GM19468 (cell line): ENCODE data around the gene DOCK3.

Source experiments
- ATAC-seq: cut with Tn5 transposase; IDR thresholded peaks from one replicate; pipeline ENCODE4 v1.9.1; 2021; ENCODE audit warnings: mild to moderate bottlenecking, moderate library complexity, moderate number of reproducible peaks; ENCODE audit not compliant: unreplicated experiment; ENCODE audit errors: extremely low read depth

DOCK3 gene, protein sequence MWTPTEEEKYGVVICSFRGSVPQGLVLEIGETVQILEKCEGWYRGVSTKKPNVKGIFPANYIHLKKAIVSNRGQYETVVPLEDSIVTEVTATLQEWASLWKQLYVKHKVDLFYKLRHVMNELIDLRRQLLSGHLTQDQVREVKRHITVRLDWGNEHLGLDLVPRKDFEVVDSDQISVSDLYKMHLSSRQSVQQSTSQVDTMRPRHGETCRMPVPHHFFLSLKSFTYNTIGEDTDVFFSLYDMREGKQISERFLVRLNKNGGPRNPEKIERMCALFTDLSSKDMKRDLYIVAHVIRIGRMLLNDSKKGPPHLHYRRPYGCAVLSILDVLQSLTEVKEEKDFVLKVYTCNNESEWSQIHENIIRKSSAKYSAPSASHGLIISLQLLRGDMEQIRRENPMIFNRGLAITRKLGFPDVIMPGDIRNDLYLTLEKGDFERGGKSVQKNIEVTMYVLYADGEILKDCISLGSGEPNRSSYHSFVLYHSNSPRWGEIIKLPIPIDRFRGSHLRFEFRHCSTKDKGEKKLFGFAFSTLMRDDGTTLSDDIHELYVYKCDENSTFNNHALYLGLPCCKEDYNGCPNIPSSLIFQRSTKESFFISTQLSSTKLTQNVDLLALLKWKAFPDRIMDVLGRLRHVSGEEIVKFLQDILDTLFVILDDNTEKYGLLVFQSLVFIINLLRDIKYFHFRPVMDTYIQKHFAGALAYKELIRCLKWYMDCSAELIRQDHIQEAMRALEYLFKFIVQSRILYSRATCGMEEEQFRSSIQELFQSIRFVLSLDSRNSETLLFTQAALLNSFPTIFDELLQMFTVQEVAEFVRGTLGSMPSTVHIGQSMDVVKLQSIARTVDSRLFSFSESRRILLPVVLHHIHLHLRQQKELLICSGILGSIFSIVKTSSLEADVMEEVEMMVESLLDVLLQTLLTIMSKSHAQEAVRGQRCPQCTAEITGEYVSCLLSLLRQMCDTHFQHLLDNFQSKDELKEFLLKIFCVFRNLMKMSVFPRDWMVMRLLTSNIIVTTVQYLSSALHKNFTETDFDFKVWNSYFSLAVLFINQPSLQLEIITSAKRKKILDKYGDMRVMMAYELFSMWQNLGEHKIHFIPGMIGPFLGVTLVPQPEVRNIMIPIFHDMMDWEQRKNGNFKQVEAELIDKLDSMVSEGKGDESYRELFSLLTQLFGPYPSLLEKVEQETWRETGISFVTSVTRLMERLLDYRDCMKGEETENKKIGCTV (N-terminal part only)

DNA sequence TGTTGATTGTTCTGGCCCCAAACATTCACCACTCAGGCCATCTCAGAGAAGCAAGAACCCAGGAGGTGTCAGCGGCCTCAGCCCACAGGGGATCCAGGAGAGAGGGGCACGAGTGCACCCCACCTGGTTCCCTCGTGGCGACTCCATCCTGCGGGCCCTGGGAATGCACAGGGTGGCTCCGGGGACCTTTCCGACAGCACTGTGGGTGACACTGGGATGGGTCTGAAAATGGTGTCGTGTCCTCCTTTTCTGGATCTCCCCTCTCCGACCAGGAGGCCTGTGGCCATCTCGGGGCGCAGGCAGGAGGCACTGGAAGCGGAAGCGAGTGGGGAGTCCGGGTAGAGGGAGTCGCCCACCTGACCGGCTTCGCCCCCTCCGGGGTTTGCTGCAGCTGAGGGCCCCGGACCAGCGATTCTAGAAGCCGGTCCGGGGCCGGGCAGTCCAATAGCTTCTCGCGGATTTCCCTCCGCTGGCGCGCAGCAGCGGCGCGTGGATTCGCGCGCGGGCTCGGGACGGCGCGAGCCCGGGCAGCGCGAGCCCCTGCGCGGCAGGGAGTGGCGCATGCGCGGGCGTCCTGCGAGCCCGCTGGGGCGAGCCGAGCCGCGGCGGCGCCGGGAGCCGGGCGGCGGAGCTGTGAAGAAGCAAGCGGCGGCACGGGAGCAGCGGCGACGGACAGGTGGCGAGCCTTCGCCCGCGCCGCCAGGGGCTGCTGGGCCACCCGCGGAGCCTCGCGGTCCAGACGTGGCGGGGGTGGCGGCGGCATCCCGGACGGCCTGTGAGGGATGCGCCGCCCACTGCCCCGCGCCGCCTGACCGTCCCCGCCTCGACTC lies at the start of gene DOCK3:
TSS of gene DOCK3 (plus strand) at position 579 of the 830 bp plus-strand sequence. CDS start 337 bp downstream, outside the sequence.
- ATAC-seq: no peak

DNA sequence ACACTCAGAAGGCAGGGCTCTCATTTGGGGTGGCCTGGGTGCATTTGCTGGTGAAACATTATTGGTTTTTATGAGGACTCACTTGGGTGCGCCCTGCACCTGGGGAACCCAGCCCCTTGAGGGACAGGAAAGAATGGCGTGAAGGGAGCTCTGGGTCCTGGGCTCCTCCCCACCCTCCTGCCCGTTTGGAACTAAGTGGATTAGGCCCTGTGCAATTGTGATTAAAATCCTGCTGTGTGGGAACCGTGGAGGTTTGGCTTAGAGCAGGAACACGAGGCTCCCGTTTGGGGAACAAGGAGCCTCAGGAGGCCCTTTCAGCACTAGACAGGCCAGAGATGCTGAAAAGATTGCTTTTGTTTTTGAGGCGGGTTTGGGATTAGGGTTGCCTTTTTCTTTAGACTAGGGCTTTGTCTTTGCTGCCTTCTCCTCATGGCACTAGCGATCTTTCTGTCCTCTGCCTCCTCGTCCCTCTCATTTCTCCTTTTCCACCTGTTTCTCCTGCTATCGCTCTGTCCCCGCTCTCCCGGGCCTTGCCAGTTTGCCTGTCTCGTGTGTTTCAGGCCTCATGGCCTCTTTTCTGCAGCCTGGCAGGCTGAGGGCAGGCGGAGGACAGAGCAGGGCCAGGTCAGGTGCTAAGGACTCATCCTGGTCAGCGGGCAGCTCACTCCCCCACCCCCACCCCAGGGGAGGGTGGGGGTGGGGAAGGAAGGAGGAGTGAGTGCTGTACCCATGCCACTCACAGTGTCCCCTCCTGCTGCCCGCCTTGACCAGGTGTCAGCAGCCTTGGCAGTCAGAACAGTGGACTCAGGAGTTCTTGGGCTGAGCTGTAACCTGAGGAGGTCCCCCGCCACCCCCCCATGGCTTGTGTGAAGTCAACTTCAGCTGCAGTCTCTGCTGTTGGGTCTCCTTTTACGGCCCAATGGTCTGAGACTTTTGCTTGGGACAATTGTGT lies 49.2 kb upstream of the DOCK3 start:
- ATAC-seq: no peak

DNA sequence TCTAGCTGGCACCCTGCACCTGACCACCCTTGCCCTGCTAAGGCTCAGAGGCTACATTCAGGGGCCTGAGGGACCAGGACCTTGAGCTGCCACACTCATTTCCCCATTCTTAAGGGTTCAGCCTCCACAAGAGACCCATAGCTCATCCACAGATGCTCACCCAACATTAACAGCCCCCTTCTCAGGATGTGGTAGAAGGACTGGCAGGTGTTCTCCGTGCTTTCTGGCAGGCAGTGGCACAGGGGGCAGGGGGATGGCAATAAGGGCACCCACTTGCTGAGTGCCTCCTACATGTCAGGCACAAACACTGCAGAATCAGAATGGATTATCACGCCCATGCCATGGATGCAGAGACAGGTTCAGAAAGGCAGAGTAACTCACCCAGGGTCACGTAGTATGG lies 48.3 kb upstream of the DOCK3 start:
- ATAC-seq: no peak

DNA sequence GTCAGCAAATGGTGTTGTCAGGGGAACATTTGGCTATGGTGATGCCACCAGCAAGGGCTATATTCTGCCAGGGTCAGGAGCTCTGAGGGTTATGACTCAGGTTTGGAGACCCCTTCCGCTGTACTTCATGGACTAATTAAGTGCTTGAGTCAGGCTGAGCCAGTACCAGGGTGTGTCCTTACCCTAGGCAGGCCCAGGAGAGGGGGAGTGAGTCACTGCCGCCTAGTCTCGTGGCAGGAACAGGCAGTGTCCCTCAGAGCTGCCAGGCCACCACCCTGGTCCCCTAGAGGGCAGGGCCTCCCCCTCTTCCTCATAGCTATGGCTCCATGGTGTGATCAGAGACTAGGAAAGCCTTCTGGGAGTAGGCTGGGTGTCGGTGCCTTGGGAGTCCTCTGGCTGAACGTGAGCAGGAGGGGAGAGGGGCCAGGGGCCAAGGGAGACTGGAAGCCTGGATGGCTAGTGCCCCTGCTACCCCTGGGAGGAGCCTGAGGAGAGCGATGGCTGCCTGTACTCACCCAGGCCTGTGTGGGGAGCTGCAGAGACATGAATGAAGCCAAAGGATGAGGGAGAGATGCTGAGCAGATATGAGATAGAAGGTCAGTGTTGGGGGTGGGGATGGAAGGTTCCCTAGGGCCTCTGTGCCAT lies 47.2 kb upstream of the DOCK3 start:
- no peak for ATAC-seq

DNA sequence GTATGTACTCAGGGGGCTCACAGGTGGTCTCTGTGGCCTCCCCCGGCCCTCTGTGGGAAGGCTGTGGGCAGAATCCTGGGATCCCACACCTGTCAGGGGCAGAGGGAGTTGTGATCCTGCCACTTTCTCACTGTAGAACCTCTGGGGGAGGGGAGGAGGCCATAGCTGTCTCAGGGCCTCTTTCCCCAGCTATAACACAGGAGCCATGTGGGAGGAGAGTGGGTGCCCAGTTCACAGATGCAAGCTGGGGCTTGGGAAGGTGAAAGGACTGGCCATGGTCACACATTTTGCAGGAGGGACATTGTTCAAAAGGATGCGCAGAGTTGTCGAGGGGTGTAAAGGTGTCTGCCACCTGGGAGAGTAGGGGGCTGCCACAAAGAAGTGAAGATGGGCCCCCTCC lies 46.1 kb upstream of the DOCK3 start:
- no peak for ATAC-seq

DNA sequence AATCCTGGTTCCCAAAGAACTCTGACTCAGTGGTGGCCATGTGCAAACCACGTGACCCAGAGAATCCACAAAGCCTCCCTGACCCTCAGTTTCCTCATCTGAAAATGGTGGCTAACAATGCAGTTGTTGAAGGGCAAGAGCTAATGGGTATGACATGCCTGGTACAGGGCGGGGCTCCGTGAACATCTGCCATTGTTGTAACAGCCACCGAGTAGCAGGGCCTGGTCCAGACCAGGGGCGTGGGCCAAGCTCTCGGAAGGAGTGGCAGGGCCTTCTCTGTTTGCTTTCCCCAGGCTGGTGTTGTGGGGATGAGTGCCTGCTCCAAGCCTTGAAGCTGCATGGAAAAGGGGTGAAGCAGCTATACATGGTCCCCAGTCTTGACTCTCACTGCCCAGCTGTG lies 44.3 kb upstream of the DOCK3 start:
- no peak for ATAC-seq

DNA sequence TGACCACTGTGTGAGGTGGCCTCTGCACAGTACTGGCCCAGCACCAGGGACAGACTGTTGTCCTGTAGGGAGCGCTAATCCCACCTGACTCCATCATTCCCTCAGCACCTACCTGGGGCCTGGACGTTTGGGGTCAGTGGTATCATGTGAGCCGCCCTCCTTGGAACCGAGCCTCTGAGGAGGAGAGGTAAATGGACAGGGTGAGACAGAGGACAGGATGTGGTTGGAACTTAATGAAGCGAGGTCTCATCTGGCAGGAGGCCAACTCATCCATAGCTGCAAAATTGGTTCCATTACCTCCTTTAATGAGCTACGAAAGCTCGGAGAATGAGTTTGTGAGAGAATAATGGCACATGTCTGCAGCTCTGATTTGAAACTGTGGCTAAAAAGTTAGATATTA lies 43.9 kb upstream of the DOCK3 start:
- no peak for ATAC-seq

DNA sequence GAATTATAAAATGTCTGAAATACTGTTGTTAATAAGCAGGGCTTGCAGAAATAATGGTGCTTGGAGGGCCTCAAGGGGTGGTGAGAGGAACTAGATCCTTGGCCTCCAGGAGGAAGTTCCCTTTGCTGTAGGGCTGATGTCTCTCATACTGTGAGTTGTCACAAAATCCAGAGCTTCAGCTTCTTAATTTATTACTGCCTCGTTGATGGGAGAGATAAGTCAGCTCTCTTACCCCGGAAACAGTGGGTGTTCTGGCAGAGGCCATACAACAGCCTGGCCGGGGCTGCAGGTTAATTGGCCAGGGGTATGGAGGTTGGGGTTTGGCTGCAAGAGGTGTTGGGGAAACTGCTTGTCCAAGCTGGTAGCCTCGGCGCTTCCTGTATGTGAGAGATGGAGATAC lies 42.3 kb upstream of the DOCK3 start:
- no peak for ATAC-seq

DNA sequence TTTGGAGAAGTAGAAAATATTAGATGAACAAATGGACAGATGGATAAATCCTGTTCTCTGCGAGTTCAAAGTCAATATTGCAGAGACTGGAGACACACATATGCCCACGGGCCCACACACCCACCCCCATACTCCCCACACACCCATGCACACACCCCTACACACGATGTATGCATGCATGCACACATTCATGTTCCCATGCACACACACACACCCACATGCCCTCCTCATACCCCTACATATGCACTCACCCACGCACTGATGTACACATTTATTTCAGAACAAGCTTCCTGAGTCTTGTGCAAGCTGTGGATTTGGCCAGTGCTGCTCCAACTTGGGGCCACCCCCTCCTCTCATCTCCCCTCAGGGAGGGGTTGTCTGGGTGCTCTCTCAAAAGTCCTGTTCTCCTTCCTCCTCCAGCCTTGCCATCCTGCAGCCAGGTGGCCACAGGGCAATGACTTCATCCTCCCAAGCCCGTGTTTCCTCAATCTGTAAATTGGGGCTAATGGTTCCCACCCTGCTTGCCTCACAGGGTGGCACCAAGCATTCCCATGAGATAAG lies 41.4 kb upstream of the DOCK3 start:
- ATAC-seq: no peak

DNA sequence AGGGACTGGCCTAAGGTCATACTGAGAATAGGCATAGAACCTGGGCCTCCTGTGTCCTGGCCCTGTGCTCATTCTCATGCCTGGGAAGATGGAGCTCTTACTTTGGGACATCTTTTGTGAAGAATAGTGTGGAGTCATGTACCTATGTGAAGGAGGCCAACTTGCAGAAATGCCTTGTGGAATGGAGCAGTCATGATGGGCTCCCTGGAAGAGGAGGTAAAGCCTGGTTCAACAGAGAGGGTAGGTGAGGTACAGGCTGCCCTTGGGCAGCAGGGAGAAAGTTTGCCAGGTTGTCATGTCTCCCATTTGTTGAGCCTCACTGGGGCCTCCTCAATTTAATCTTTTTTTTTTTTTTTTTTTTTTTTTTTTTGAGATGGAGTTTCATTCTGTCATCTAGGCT lies 39.7 kb upstream of the DOCK3 start:
- no peak for ATAC-seq

DNA sequence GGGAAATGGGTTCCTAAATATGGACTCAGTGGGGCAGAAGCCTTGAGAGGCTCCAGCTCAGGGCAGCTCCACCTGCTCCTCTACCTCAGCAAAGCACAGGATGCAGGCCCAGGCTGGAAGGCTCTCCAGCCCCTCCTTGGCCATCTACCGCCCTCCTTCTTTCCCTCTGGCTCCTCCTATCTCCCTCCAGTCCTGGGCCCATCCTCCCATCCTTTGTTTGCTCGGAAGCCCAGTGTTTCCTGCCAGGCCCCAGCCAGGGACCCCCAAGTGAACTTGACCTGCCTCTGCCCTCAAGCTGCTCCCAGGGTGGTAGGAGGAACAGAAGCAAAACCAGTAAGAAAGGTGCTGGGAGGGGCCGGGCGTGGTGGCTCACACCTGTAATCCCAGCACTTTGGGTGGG lies 37.7 kb upstream of the DOCK3 start:
- no peak for ATAC-seq

DNA sequence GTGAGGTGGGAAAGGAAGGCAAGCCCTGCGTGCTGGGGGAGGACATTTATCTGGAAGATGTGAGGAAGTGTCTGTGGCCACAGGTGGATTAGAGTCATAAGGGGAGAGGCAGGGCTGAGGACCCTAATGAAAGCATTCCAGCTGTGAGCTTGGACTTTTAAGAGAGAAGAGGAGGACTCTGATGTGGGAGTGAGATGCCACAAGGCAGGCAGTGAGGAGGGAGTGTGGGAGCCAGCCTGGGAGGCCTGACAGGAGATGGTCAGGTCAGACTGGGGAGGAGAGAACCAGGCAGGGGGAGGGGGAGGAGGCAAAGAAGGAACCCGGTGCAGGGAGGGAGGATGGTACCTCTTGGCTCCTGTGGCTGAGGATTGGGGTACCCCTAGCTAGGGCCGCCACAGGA lies 36.8 kb upstream of the DOCK3 start:
- ATAC-seq: no peak

DNA sequence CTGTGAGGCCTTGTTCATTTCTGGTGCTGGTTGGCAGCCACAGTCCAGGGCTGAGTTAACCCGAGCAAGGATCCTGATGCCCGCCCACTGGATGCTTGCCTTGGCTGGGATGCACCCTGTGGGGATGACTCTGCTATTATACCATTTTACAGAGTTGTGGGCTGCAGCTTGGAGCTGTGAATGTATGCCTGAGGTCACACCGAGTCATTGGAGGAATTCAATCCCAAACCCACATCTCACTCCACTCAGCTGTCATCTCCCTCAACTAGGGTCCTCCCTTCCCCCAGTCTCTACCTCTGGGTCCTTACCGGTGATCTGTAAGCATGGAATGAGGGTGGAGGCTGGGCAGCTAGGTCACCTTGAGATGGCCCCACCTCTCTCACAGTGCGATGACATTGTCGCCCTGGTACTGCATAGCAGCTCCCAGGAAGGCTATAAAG lies 35.7 kb upstream of the DOCK3 start:
- no peak for ATAC-seq

DNA sequence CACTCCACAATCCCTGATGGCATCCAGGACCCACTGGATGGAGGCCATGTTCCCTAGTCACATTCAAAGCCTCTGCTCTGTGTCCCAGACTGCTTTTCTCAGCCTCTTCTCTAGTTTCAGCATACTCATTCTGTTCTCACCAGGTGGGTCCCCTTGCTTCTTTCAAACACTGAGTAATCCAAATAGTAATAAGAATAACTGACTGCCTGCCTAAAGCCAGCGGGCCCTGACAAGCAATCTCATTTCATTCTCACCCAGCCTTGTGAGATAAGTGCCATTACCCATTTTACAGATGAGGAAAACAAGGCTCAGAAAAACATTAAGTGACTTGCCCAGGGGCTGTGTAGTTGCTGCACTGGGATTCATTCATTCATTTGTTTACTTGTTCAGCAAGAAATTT lies 32.3 kb upstream of the DOCK3 start:
- ATAC-seq: no peak

DNA sequence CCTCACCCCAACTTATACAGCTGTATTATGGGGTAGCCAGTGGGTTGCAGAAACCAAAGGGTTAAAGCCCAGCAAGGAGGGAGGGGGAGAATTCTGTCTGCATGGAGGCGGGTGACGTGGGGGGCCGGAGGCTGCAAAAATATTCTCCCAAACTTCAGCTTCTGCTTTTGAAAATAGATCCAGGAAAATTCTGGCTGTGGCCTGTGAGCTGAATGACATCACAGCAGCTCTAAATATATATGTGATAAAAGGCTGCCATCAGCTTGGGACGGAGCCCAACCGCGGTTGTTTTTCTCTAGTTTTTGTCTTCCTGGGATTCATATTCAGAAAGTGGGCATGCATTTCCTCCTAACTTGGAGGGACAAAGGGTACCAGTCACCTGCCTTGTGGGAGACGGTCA lies 30.2 kb upstream of the DOCK3 start:
- ATAC-seq: no peak

DNA sequence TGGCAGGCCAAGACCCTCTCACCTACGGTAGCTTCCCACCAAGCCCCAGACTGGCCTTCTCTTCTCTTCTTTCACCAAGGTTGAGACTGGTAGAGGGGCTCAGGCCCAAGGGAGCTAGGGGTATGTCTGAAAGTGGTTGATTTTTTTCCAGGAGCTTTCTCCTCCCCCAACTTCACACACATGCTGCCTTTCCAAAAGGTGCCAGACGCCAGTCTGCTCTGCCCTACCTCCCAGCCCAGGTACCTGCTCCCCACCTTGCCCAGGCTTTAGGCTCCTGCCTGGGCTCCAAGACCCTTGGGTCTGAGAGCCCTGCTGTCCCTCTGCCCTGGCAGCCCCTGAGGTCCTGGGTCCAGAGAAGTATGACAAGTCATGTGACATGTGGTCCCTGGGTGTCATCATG lies 29.3 kb upstream of the DOCK3 start:
- no peak for ATAC-seq

DNA sequence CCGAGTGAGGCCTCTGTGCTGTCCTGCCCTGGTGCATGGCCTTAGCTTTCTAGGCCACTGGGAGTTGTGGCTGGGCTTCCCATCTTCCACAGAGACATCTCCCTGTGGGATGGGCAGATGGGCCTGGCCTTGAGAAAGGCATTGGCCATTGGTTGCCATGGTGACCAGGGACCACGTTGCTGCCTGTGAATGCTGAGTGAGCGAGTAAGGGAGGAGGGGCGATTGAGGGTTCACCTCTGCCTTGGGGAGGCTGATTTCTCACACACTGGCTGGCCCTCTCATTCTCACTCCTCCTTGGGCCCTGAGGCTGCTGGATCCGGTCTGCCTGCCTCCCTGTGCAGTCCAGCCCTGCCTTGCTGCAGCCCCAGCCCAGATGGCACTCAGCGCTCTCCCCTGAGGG lies 26.4 kb upstream of the DOCK3 start:
- ATAC-seq: no peak

DNA sequence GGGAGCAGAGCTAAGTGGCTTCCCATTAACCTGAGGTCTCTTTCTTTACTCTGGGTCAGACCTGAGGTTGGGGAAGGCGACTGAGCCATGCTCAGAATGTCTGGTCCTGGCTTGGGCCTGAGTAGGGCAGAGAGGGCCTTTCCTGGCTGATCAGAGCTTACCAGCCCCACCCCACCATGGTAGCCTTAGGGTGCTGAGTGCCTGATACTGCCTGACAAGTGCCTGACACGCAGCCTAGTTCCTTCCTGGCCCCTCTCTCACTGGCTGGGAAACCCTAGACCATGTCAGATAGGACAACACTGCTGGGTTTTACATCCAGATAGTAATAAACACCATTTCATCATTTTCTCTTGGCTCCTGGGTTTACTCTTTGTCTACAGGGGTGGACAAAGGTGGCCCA lies 25.8 kb upstream of the DOCK3 start:
- ATAC-seq: no peak
